MM.1S (cell line): ENCODE data around the gene FICD.

Source experiments
- EZH2 ChIP-seq: fragments of 300-600 bp; sonication (generic); optimal IDR thresholded peaks from 2 replicates; pipeline ENCODE3; 2017; ENCODE audit warnings: low read depth, mild to moderate bottlenecking, antibody characterized with exemption, low read length, mixed read lengths
- EZH2phosphoT487 ChIP-seq: fragments of 300-600 bp; sonication (generic); IDR thresholded peaks from 2 replicates; pipeline ENCODE4 v1.6.1; 2018; ENCODE audit warnings: antibody characterized with exemption, low read length
- TF ChIP-seq, protein P1 (sequence below): fragments of 300-600 bp; sonication (generic); IDR thresholded peaks from 2 replicates; pipeline ENCODE4 v1.5.1; 2016; ENCODE audit warnings: antibody characterized with exemption, low read length, mixed read lengths

DNA sequence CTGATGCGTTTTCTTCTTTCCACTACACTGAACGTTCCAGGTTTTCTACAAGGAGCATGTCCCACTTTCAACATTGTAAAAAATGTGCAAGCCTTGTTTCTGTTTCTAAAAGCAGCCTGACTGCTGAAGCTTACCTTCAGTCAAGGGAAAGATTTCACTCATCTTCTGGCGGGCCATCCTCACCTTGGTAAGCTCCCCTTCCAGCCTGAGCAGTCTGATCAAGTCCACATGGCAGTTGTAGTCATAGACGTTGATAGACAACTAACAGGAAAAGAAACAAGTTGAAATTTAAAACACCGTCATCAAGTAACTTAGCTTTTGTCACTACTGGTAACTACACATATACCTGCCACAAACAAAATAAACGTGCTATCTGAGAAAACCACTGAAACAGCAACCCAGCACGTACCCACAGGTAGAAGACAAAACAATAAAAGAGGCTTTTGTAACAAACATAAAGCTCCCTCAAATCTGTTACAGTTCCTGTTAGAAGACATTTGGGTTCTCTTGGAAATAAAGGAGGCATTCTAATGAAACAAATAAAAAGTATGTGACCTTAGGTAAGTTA, 34.0 kb downstream of the FICD start:
- TF ChIP-seq, protein P1, sequence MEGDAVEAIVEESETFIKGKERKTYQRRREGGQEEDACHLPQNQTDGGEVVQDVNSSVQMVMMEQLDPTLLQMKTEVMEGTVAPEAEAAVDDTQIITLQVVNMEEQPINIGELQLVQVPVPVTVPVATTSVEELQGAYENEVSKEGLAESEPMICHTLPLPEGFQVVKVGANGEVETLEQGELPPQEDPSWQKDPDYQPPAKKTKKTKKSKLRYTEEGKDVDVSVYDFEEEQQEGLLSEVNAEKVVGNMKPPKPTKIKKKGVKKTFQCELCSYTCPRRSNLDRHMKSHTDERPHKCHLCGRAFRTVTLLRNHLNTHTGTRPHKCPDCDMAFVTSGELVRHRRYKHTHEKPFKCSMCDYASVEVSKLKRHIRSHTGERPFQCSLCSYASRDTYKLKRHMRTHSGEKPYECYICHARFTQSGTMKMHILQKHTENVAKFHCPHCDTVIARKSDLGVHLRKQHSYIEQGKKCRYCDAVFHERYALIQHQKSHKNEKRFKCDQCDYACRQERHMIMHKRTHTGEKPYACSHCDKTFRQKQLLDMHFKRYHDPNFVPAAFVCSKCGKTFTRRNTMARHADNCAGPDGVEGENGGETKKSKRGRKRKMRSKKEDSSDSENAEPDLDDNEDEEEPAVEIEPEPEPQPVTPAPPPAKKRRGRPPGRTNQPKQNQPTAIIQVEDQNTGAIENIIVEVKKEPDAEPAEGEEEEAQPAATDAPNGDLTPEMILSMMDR: no peak
- TF ChIP-seq EZH2 (no peak), EZH2phosphoT487 (no peak)
